Epithelial cell of proximal tubule (primary cell): Measurements from ENCODE around the gene NFKBIE. TPM values are rescaled to one million over a fixed set of nuclear protein-coding genes. Genes with fewer than 3 reads are reported as not detected.

Experiments used
- DNase-seq: peaks from one replicate; pipeline ENCODE4 v3.0.0-alpha.2; 2011; ENCODE audit warnings: low read depth
- H3K4me3 ChIP-seq: 2 replicates; pipeline ENCODE4 v1.5.1; 2011; ENCODE audit warnings: low read depth, mild to moderate bottlenecking, low read length
- total RNA-seq: library from RNA; depleted of rRNA; stranded (reverse); fragments of >200 nt; gene quantifications from 2 replicates; pipeline ENCODE4 v1.2.3, GENCODE V29; 2015
- TF ChIP-seq, protein P1 (sequence below): conservative IDR thresholded peaks from 2 replicates; pipeline ENCODE4 v1.5.1; 2012; ENCODE audit warnings: low read depth, mild to moderate bottlenecking, low read length

NFKBIE gene
- total RNA-seq, 1 donor from 2014 or later, result 131 TPM

DNA sequence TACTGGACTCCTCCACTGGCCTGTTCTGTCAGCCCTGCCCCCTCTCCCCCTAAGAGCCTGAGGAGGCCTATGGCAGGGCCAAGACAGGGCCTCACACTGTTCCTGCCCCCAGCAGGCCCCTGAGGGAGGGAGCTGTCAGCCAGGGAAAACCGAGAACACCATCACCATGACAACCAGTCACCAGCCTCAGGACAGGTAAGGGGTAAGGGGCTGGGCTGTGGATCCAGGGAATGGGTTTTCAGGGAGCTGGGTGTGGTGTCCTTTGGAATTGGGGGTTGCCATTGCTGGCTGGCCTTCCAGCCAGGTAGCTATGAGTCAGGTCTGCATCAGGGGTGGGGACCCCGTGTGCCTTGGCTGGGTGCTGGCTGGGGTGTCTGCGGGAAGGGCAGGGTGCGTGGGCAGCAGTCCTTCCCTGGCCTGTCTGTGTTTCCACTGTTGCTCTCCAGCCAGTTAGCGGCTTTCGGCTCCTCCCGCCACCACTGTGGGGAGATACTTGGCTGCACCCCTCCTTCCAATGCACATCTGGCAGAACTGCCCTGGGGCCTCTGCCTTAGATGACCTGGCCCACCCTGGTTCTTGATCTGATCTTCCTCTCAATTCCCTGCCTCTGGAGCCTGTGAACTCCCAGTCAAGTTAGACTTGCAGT, 38.1 kb downstream of the NFKBIE start:
- H3K4me3 ChIP-seq, result no peak overlapping the region
- TF ChIP-seq, protein P1, sequence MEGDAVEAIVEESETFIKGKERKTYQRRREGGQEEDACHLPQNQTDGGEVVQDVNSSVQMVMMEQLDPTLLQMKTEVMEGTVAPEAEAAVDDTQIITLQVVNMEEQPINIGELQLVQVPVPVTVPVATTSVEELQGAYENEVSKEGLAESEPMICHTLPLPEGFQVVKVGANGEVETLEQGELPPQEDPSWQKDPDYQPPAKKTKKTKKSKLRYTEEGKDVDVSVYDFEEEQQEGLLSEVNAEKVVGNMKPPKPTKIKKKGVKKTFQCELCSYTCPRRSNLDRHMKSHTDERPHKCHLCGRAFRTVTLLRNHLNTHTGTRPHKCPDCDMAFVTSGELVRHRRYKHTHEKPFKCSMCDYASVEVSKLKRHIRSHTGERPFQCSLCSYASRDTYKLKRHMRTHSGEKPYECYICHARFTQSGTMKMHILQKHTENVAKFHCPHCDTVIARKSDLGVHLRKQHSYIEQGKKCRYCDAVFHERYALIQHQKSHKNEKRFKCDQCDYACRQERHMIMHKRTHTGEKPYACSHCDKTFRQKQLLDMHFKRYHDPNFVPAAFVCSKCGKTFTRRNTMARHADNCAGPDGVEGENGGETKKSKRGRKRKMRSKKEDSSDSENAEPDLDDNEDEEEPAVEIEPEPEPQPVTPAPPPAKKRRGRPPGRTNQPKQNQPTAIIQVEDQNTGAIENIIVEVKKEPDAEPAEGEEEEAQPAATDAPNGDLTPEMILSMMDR, result no peak
- DNase-seq, result no peak

DNA sequence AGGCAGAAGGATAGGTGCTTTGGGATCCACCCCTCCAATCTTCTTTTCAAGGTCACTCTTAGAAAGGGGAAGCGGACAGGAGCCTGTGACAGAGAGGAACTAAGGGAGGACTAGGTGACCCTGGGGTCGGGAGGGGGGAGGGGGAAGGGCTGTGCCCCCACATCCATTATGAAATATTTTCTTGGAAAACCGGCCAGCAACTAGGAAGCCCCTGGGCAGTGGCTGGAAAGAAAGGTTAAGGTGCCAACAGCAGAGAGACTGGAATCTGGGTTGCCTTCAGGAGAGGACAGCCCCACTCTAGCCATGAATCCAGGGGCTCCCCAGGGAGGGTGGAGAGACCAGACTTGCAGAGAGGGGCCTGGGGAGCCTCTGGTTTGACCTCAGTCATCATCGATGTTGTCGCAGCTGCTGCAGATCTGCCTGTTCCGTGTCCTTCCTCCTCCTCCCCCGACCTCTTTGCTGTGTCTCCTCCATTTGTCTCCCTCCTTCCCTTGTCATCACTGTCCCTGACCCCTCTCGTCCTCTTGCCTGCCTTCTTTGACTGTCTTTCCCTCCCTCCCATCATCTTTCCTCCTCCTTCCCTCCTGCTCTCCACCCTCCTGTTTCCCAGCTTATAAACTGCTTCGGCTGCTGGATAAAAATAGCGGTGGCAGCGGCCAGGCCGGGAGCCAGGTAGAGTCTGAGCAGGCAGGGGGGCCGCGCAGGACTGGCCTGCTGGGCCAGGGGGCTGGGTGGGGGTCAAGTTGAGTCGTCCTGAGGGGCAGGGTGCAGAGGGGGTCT, 38.8 kb downstream of the NFKBIE start:
- TF ChIP-seq, protein P1, result no peak
- DNase-seq, result no peak
- no peak overlapping the region for H3K4me3 ChIP-seq

DNA sequence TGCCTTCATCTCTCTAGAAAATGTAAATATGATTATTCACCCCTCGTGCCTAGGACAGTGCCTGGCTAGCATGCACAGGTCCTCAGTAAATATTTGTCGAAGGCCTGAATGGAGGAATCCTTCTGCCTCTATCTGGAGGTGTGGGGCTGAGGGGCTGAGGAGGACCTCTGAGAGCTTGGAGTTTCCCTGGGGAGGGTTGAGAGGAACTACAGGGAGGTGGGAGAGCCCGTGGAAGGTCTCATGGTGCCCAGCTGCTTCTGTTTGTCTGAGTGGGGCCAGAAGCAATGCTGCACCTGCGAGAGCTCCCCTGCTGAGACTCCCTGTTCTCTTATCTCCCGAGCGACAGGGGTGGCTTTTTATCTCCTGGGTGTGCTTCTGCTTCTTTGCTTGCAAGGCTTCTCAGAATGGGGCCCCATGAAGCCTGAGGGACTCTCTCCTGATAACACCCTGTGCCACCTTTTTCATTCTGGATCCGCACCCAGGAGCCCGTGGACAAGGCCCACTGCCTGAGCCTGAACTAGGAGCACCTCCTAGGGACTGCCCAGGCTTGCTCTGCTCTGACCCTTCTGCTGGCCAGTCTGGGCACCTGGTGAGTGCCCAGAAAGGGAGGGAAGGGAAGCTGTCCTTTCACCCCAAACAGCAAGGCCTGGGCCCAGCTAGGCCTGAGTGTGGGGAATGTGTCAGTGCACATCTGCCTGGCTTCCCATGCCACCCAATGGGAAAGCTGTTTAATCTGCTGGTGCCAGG, 39.6 kb downstream of the NFKBIE start:
- TF ChIP-seq, protein P1, result no peak
- DNase-seq, result no peak
- no peak overlapping the region for H3K4me3 ChIP-seq

DNA sequence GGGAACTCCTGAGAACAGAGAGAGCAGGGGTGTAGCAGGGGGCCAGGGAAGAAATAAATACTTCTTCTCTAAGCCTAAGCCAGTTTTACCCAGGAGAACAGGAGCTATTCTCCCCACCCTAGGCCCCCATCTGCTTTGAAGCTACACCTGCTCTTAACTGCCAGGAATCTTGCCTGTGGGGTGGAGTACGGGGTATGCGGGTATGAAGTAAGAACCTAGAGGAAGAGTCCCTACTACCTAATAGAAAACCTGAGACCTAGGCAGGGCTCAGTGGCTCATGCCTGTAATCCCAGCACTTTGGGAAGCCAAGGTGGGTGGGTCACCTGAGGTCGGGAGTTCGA, 40.4 kb downstream of the NFKBIE start:
- H3K4me3 ChIP-seq, result no peak overlapping the region
- TF ChIP-seq, protein P1, result no peak
- DNase-seq, result no peak

DNA sequence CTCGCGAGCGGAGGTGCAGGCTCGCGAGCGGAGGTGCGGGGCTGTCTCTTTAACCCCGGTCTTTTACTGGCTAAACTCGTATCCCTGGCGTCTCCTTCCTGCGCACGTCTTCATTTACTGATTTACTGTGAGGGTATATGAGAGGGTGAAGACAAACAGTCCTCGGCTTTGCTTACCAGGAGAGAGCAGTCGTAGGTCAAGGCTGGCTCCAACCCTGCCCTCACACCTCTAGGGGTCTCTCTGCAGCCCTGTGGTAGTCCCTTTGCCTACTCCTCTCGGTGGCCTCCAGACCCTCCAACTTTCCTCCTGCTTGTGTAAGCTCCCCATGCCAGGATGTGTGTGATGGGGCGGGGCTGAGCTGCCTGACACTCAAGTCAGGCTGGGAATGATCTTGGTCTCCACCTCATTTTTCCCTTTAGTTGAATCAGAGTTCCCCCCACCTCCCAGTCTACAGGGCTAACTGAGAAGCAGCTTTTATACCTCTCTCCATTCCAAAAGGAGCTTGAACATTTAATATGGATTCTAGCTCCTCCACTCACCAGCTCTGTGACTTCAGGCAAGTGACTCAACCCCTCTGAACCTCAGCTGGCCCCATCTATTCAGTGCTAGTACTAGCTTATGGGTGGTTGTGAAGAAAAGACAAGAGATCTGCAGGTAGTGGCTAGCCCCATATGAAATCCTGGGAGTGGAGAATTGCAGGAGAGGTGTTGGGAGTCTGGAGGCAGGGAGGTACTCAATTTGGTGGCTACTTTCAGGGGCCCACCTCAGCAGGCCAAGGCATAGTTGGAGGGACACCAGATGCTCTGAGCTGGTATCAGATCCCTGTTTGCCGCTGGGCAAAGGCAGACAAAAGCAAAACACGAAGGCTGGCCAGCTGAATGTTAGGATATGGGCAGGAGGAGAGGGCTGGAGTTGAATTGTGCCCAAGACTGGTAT, 41.1 kb downstream of the NFKBIE start:
- TF ChIP-seq, protein P1, result no peak
- DNase-seq, result no peak
- peak overlapping the region; percentile 66 for H3K4me3 ChIP-seq

DNA sequence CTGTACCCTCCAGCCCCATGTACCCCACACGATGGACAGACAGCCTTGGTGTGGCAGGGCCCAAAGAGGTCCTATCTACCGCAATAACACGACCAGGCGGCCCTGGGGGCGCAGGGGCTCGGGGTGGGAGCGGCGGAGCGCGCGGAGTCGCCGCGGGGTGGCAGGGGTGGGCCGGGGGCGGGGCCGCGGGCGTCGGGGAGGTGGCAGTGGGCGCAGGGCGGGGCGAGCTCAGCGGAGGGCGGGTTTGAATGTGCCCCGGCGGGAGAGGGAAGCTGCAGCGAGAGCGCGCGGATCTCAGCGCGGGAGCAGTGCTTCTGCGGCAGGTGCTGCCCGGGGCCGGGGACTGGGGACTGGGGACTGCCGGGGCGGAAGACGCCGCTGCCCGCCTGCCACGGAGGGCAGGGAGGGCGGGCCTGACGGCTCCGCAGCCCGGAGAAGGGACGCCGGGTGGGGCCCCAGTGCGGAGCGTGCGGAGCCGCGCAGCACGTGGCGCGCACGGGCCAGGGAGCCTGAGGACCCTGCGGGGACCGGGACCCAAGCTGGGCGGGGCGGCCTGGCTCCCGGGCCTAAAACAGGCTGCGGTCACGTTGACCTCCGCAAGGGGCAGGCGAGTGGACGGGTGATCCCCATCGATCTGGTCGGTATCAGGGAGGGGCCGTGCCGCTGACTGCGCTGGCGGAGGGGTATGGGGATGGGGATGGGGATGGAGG, 41.9 kb downstream of the NFKBIE start, which contains the start of gene SLC29A1:
SLC29A1 (plus strand) TSS at position 277 of the 710 bp plus-strand sequence. CDS start 3,719 bp downstream, outside the sequence.
- TF ChIP-seq, protein P1, result no peak

More for the DNA sequence above, 41.9 kb downstream of the NFKBIE start, which contains the start of gene SLC29A1:
- no peak for DNase-seq
- H3K4me3 ChIP-seq, result peak within 1 kb of the TSS; percentile 66
